GM19025 (cell line): Measurements from ENCODE around the gene ALOXE3.
"Not testable (repeated sequence)": the region's sequence is repeated elsewhere in the genome, so short reads cannot be mapped to it uniquely, and the experiment has no call there.

Source experiments
- ATAC-seq: cut with Tn5 transposase; IDR thresholded peaks from one replicate; pipeline ENCODE4 v1.9.1; 2021; ENCODE audit warnings: mild to moderate bottlenecking, low read depth, moderate library complexity; ENCODE audit not compliant: unreplicated experiment

Gene ALOXE3

GRCh38 chr17:8075081-8075480 lies 43.2 kb downstream of the ALOXE3 start:
- no peak for ATAC-seq

GRCh38 chr17:8074554-8074953 lies 43.8 kb downstream of the ALOXE3 start:
- ATAC-seq: no peak

GRCh38 chr17:8073627-8074484 lies 44.5 kb downstream of the ALOXE3 start:
- ATAC-seq: no peak

- ATAC-seq: no peak
Observed at GRCh38 chr17:8072729-8073461, 45.4 kb downstream of the ALOXE3 start.

- no peak for ATAC-seq
Observed at GRCh38 chr17:8072341-8072728, 46.0 kb downstream of the ALOXE3 start.

GRCh38 chr17:8071496-8071895 lies 46.8 kb downstream of the ALOXE3 start:
- ATAC-seq: no peak

- ATAC-seq: no peak
Observed at GRCh38 chr17:8069587-8069860, 48.8 kb downstream of the ALOXE3 start.

GRCh38 chr17:8068736-8069586 lies 49.4 kb downstream of the ALOXE3 start:
- no peak for ATAC-seq

GRCh38 chr17:8067806-8068205 lies 50.5 kb downstream of the ALOXE3 start:
- no peak for ATAC-seq

GRCh38 chr17:8066841-8067775 lies 51.2 kb downstream of the ALOXE3 start:
- ATAC-seq: no peak

- ATAC-seq: no peak
Observed at GRCh38 chr17:8064561-8065019, 53.7 kb downstream of the ALOXE3 start.

GRCh38 chr17:8063761-8064534 lies 54.4 kb downstream of the ALOXE3 start:
- ATAC-seq: no peak

GRCh38 chr17:8062807-8063483 lies 55.4 kb downstream of the ALOXE3 start:
- no peak for ATAC-seq

GRCh38 chr17:8062435-8062806 lies 55.9 kb downstream of the ALOXE3 start:
- ATAC-seq: no peak

GRCh38 chr17:8061851-8062250 lies 56.5 kb downstream of the ALOXE3 start:
- not testable (repeated sequence) for ATAC-seq

GRCh38 chr17:8060274-8060673 lies 58.0 kb downstream of the ALOXE3 start:
- no peak for ATAC-seq

- no peak for ATAC-seq
Observed at GRCh38 chr17:8059131-8059530, 59.2 kb downstream of the ALOXE3 start.

GRCh38 chr17:8057691-8058114 lies 60.6 kb downstream of the ALOXE3 start:
- no peak for ATAC-seq
